NCI-H187 treated with DMSO at 0.1 percent for 48 hours (cell line): ENCODE results near the gene NDFIP1.

Source experiments
- DNase-seq: peaks from one replicate; lab custom pipeline; 2025; lab: John Stamatoyannopoulos, UW

The NDFIP1 gene

GRCh38 chr5:142119051-142119625 lies 10.6 kb downstream of the NDFIP1 start:
- no peak for DNase-seq

- DNase-seq = no peak
Observed at GRCh38 chr5:142120247-142120935, 11.8 kb downstream of the NDFIP1 start.

GRCh38 chr5:142122121-142122520 lies 13.5 kb downstream of the NDFIP1 start:
- no peak for DNase-seq

GRCh38 chr5:142125378-142125777 lies 16.8 kb downstream of the NDFIP1 start:
- no peak for DNase-seq

GRCh38 chr5:142125963-142126362 lies 17.4 kb downstream of the NDFIP1 start:
- no peak for DNase-seq

- DNase-seq = no peak
Observed at GRCh38 chr5:142128675-142129208, 20.2 kb downstream of the NDFIP1 start.

GRCh38 chr5:142129446-142130066 lies 21.0 kb downstream of the NDFIP1 start:
- no peak for DNase-seq

GRCh38 chr5:142131394-142131793 lies 22.8 kb downstream of the NDFIP1 start:
- DNase-seq = no peak

GRCh38 chr5:142132916-142133315 lies 24.3 kb downstream of the NDFIP1 start:
- DNase-seq = no peak

- no peak for DNase-seq
Observed at GRCh38 chr5:142133330-142134206, 25.0 kb downstream of the NDFIP1 start.

- no peak for DNase-seq
Observed at GRCh38 chr5:142134331-142135010, 25.9 kb downstream of the NDFIP1 start.

GRCh38 chr5:142141463-142141862 lies 32.9 kb downstream of the NDFIP1 start:
- DNase-seq = no peak

GRCh38 chr5:142143878-142144277 lies 35.3 kb downstream of the NDFIP1 start:
- DNase-seq = no peak

GRCh38 chr5:142145106-142145900 lies 36.7 kb downstream of the NDFIP1 start:
- peak; percentile 7 for DNase-seq

- DNase-seq = no peak
Observed at GRCh38 chr5:142149363-142149762, 40.8 kb downstream of the NDFIP1 start.

GRCh38 chr5:142150431-142150830 lies 41.9 kb downstream of the NDFIP1 start:
- DNase-seq = no peak

- no peak for DNase-seq
Observed at GRCh38 chr5:142151436-142152383, 43.1 kb downstream of the NDFIP1 start.

- no peak for DNase-seq
Observed at GRCh38 chr5:142152384-142152732, 43.8 kb downstream of the NDFIP1 start.

- no peak for DNase-seq
Observed at GRCh38 chr5:142153674-142154448, 45.3 kb downstream of the NDFIP1 start.
